Caco-2 (cell line): ENCODE data around the gene HOXD1. TPM values are rescaled to one million over a fixed set of nuclear protein-coding genes. Genes with fewer than 3 reads are reported as not detected.

Source experiments
- BruUV-seq: library from RNA; stranded (reverse); fragments of 400-500 nt; replicated peaks from 2 replicates; lab custom pipeline; 2021; lab: Mats Ljungman, UMichigan
- CTCF ChIA-PET: fragments of 300-600 bp; sonication (Branson Sonifier 250); formaldehyde crosslinking; loops from one replicate; lab custom pipeline; 2022; ENCODE audit warnings: antibody characterized with exemption; lab: Charles Lee
- POLR2A ChIA-PET: fragments of 300-600 bp; sonication (Branson Sonifier 250); formaldehyde crosslinking; loops from one replicate; lab custom pipeline; 2022; ENCODE audit warnings: antibody characterized with exemption; lab: Charles Lee
- DNase-seq, 2 experiments: peaks; one replicate each; pipeline versions ENCODE4 v3.0.0 to v3.0.0-alpha.2; 2020 to 2022
- H3K27me3 ChIP-seq: replicated peaks from 2 replicates; pipeline ENCODE4 v1.6.0; 2011; ENCODE audit warnings: low read length; ENCODE audit not compliant: control insufficient read depth, insufficient read depth
- H3K36me3 ChIP-seq: 2 replicates; pipeline ENCODE4 v1.5.1; 2011; ENCODE audit warnings: low read length; ENCODE audit not compliant: control insufficient read depth, insufficient read depth
- H3K4me1 ChIP-seq: fragments of 250-450 bp; sonication (Bioruptor Pico); 2 replicates; pipeline ENCODE4 v1.5.1; 2020; ENCODE audit warnings: mild to moderate bottlenecking
- H3K4me3 ChIP-seq: 2 replicates; pipeline ENCODE4 v1.5.1; 2011; ENCODE audit warnings: low read depth, mild to moderate bottlenecking, control low read depth, low read length
- H3K9me3 ChIP-seq: fragments of 250-450 bp; sonication (Bioruptor Pico); 2 replicates; pipeline ENCODE4 v1.5.1; 2020; ENCODE audit warnings: mild to moderate bottlenecking, moderate library complexity
- H3K27ac Mint-ChIP-seq: one replicate; pipeline ENCODE4 v1.8.0; 2022; ENCODE audit warnings: mixed read lengths; ENCODE audit not compliant: unreplicated experiment
- H3K27me3 Mint-ChIP-seq: one replicate; pipeline ENCODE4 v1.8.0; 2022; ENCODE audit warnings: mixed read lengths; ENCODE audit not compliant: insufficient read depth, unreplicated experiment
- H3K36me3 Mint-ChIP-seq: one replicate; pipeline ENCODE4 v1.8.0; 2022; ENCODE audit warnings: mild to moderate bottlenecking, mixed read lengths; ENCODE audit not compliant: insufficient read depth, unreplicated experiment
- H3K4me1 Mint-ChIP-seq: one replicate; pipeline ENCODE4 v1.8.0; 2022; ENCODE audit warnings: low read depth, mixed read lengths; ENCODE audit not compliant: unreplicated experiment
- H3K4me3 Mint-ChIP-seq: one replicate; pipeline ENCODE4 v1.8.0; 2022; ENCODE audit warnings: mild to moderate bottlenecking, moderate library complexity, mixed read lengths; ENCODE audit not compliant: unreplicated experiment
- H3K9me3 Mint-ChIP-seq: one replicate; pipeline ENCODE4 v1.8.0; 2022; ENCODE audit warnings: mixed read lengths; ENCODE audit not compliant: unreplicated experiment
- intact Hi-C: fragments of 100-400 bp; cut with micrococcal nuclease; formaldehyde crosslinking; loops from one replicate; pipeline ENCODE4 v1.10.0; 2022; ENCODE audit not compliant: unreplicated experiment
- total RNA-seq: library from RNA; stranded (reverse); gene quantifications from 2 replicates; pipeline ENCODE4 v1.2.3, GENCODE V29; 2022
- TF ChIP-seq, protein P1 (sequence below), 2 experiments: fragments of 200-600 bp in 1 of 2; IDR thresholded peaks; 1 replicate in 1 of 2; 2 replicates in 1 of 2; pipeline versions ENCODE4 v1.5.1 to v1.8.0; 2011 to 2022; ENCODE audit warnings: antibody characterized with exemption in 1 of 2, control low read depth in 1 of 2, inconsistent platforms in 1 of 2, low read depth in 1 of 2, low read length in 1 of 2, mild to moderate bottlenecking in 1 of 2, moderate library complexity in 1 of 2; ENCODE audit not compliant: insufficient read depth in 1 of 2, severe bottlenecking in 1 of 2, unreplicated experiment in 1 of 2

HOXD1 gene
- total RNA-seq, 1 experiment from 2014 or later = not detected

DNA sequence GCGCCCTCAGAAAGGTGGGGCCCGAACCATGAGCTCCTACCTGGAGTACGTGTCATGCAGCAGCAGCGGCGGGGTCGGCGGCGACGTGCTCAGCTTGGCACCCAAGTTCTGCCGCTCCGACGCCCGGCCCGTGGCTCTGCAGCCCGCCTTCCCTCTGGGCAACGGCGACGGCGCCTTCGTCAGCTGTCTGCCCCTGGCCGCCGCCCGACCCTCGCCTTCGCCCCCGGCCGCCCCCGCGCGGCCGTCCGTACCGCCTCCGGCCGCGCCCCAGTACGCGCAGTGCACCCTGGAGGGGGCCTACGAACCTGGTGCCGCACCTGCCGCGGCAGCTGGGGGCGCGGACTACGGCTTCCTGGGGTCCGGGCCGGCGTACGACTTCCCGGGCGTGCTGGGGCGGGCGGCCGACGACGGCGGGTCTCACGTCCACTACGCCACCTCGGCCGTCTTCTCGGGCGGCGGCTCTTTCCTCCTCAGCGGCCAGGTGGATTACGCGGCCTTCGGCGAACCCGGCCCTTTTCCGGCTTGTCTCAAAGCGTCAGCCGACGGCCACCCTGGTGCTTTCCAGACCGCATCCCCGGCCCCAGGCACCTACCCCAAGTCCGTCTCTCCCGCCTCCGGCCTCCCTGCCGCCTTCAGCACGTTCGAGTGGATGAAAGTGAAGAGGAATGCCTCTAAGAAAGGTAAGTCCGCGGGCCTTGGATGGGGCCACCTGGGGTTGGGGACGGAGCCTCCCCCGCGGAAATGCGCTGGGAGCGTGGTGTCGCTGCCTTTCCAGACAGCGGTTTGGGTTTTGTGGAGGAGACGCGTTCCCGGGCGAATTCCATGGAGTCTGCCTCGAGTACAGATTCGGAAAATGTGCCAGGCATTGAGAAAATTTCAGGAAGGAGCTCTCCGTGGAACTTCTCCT, 559 bp downstream of the HOXD1 start:
- H3K27me3 ChIP-seq = 0 out of 2 replicates have a peak, but pooled peaks cover 3% of the 10 kb centered on the region
- no TSS peak for BruUV-seq
- CTCF ChIA-PET = interaction anchor here (0.5 kb wide), 1 partner anchor 579 kb away, joined by 9 read pairs; no protein-coding TSS in a partner anchor
- no peaks in the 10 kb centered on the region for H3K36me3 Mint-ChIP-seq
- H3K27ac Mint-ChIP-seq = no peak overlapping the region
- H3K4me1 Mint-ChIP-seq = no peaks in the 10 kb centered on the region
- DNase-seq = no peak
- intact Hi-C loops = loop anchor here (5.0 kb wide), 1 partner anchor 52 kb away; no protein-coding TSS in a partner anchor
- POLR2A ChIA-PET = no interaction called here
- no peaks in the 10 kb centered on the region for H3K9me3 Mint-ChIP-seq
- peak overlapping the region; percentile 78 for H3K4me3 Mint-ChIP-seq
- H3K36me3 ChIP-seq = no peaks in the 10 kb centered on the region
- peak overlapping the region; percentile 56 for H3K4me3 ChIP-seq
- peaks cover 14% of the 10 kb centered on the region for H3K4me1 ChIP-seq
- H3K9me3 ChIP-seq = no peaks in the 10 kb centered on the region
- peaks cover 18% of the 10 kb centered on the region for H3K27me3 Mint-ChIP-seq
- TF ChIP-seq, protein P1, sequence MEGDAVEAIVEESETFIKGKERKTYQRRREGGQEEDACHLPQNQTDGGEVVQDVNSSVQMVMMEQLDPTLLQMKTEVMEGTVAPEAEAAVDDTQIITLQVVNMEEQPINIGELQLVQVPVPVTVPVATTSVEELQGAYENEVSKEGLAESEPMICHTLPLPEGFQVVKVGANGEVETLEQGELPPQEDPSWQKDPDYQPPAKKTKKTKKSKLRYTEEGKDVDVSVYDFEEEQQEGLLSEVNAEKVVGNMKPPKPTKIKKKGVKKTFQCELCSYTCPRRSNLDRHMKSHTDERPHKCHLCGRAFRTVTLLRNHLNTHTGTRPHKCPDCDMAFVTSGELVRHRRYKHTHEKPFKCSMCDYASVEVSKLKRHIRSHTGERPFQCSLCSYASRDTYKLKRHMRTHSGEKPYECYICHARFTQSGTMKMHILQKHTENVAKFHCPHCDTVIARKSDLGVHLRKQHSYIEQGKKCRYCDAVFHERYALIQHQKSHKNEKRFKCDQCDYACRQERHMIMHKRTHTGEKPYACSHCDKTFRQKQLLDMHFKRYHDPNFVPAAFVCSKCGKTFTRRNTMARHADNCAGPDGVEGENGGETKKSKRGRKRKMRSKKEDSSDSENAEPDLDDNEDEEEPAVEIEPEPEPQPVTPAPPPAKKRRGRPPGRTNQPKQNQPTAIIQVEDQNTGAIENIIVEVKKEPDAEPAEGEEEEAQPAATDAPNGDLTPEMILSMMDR (IDR thresholded peaks at IDR 0.05; ENCODE audit: insufficient read depth in 1 of 2, low read depth in 1 of 2, low read length in 1 of 2, severe bottlenecking in 1 of 2, unreplicated experiment in 1 of 2) = peak in 1 of 2 experiments; percentile 13

DNA sequence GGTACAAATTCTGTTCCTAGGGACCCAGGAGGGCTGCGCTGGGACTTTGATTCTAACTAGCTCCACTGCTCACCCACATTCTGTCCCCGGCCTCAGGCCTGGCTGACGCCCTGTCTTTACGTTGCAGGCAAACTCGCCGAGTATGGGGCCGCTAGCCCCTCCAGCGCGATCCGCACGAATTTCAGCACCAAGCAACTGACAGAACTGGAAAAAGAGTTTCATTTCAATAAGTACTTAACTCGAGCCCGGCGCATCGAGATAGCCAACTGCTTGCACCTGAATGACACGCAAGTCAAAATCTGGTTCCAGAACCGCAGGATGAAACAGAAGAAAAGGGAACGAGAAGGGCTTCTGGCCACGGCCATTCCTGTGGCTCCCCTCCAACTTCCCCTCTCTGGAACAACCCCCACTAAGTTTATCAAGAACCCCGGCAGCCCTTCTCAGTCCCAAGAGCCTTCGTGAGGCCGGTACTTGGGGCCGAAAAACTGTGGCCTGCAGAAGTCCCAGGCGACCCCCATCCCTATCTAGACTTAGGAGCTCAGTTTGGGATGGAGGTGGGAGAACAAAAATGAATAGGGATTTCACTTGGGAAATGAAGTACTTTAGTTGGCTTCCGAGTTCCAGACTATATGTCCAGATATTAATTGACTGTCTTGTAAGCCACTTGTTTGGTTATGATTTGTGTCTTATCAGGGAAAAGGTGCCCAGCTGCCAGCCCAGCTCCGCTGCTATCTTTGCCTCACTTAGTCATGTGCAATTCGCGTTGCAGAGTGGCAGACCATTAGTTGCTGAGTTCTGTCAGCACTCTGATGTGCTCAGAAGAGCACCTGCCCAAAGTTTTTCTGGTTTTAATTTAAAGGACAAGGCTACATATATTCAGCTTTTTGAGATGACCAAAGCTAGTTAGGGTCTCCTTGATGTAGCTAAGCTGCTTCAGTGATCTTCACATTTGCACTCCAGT, 1.5 kb downstream of the HOXD1 start:
- H3K9me3 ChIP-seq = no peaks in the 10 kb centered on the region
- no peak overlapping the region for H3K4me3 ChIP-seq
- peak overlapping the region; percentile 78 for H3K4me3 Mint-ChIP-seq
- no peaks in the 10 kb centered on the region for H3K4me1 Mint-ChIP-seq
- intact Hi-C loops = loop anchor here (5.0 kb wide), 1 partner anchor 53 kb away; no protein-coding TSS in a partner anchor
- peaks cover 14% of the 10 kb centered on the region for H3K4me1 ChIP-seq
- no TSS peak for BruUV-seq
- H3K36me3 ChIP-seq = no peaks in the 10 kb centered on the region
- H3K27me3 ChIP-seq = peaks cover 4% of the 10 kb centered on the region; the same call in 1 of the 2 replicates
- ChIA-PET POLR2A (no interaction called here), CTCF (no interaction called here)
- H3K36me3 Mint-ChIP-seq = no peaks in the 10 kb centered on the region
- peaks cover 18% of the 10 kb centered on the region for H3K27me3 Mint-ChIP-seq
- DNase-seq = no peak
- no peaks in the 10 kb centered on the region for H3K9me3 Mint-ChIP-seq
- TF ChIP-seq, protein P1 (IDR thresholded peaks at IDR 0.05; ENCODE audit: insufficient read depth in 1 of 2, low read depth in 1 of 2, low read length in 1 of 2, severe bottlenecking in 1 of 2, unreplicated experiment in 1 of 2) = no peak
- H3K27ac Mint-ChIP-seq = no peak overlapping the region

DNA sequence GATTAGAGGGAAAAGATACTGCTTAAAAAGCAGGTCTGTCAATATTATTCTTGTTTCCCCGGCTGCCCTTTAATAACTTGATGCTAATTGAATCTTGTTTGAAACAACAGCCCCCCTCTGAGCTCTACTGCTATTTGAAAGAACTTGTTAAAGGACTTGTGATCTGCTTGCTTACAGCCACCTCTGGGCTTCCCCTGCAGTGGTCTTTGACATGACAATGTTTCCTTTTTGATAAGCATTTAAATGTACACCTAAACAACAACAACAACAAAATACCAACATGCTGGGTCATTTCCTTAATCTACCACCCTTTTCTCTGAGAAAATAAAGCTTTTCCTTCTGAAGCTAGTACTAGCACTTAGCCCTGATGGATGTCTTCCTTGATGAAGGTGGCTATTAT, 3.9 kb downstream of the HOXD1 start:
- TF ChIP-seq, protein P1 (IDR thresholded peaks at IDR 0.05; ENCODE audit: insufficient read depth in 1 of 2, low read depth in 1 of 2, low read length in 1 of 2, severe bottlenecking in 1 of 2, unreplicated experiment in 1 of 2) = no peak
- no peak overlapping the region for H3K27ac Mint-ChIP-seq
- peaks cover 15% of the 10 kb centered on the region for H3K27me3 Mint-ChIP-seq
- POLR2A ChIA-PET = no interaction called here
- no peak for DNase-seq
- H3K36me3 Mint-ChIP-seq = no peaks in the 10 kb centered on the region
- H3K9me3 Mint-ChIP-seq = no peaks in the 10 kb centered on the region
- H3K4me1 ChIP-seq = peaks cover 14% of the 10 kb centered on the region
- H3K4me3 Mint-ChIP-seq = no peak overlapping the region
- H3K9me3 ChIP-seq = no peaks in the 10 kb centered on the region
- CTCF ChIA-PET = interaction anchor here (0.6 kb wide), 1 partner anchor 1540 kb away, joined by 3 read pairs; no protein-coding TSS in a partner anchor
- peaks cover 4% of the 10 kb centered on the region; the same call in 1 of the 2 replicates for H3K27me3 ChIP-seq
- no peaks in the 10 kb centered on the region for H3K4me1 Mint-ChIP-seq
- H3K36me3 ChIP-seq = no peaks in the 10 kb centered on the region
- no TSS peak for BruUV-seq
- no peak overlapping the region for H3K4me3 ChIP-seq
- intact Hi-C loops = no loop called here
